IPS-NIHi11 (cell line): ENCODE measurements around the gene ENSA.
A peak's percentile ranks its signal among the peaks of the same experiment; 100 is the strongest.
"Not testable (repeated sequence)": the region's sequence is repeated elsewhere in the genome, so short reads cannot be mapped to it uniquely, and the experiment has no call there.

Experiments
- DNase-seq: peaks from one replicate; pipeline ENCODE4 v3.0.0; 2012; ENCODE audit warnings: mixed read lengths, low spot score

ENSA gene

GRCh38 chr1:150629115-150629928, at the start of gene ENSA:
TSS of gene ENSA (minus strand) at chr1:150629612. CDS start at chr1:150629470, 142 bp downstream.
- DNase-seq = peak; percentile 92

- no peak for DNase-seq
Observed at GRCh38 chr1:150678988-150679387, 49.6 kb upstream of the ENSA start.

- DNase-seq = no peak
Observed at GRCh38 chr1:150674881-150675280, 45.5 kb upstream of the ENSA start.

- DNase-seq = no peak
Observed at GRCh38 chr1:150663321-150663720, 33.9 kb upstream of the ENSA start.

GRCh38 chr1:150662811-150663210, 33.4 kb upstream of the ENSA start:
- no peak for DNase-seq

GRCh38 chr1:150661156-150661555, 31.7 kb upstream of the ENSA start:
- DNase-seq = no peak

GRCh38 chr1:150660584-150660983, 31.2 kb upstream of the ENSA start:
- no peak for DNase-seq

GRCh38 chr1:150657064-150657463, 27.7 kb upstream of the ENSA start:
- not testable (repeated sequence) for DNase-seq

GRCh38 chr1:150654635-150655034, 25.2 kb upstream of the ENSA start:
- DNase-seq = not testable (repeated sequence)

GRCh38 chr1:150650193-150650592, 20.8 kb upstream of the ENSA start:
- no peak for DNase-seq

GRCh38 chr1:150649441-150650075, 20.1 kb upstream of the ENSA start:
- no peak for DNase-seq

- no peak for DNase-seq
Observed at GRCh38 chr1:150642296-150642695, 12.9 kb upstream of the ENSA start.

GRCh38 chr1:150641126-150641815, 11.9 kb upstream of the ENSA start:
- DNase-seq = not testable (repeated sequence)

- DNase-seq = not testable (repeated sequence)
Observed at GRCh38 chr1:150638430-150638829, 9.0 kb upstream of the ENSA start.

GRCh38 chr1:150634839-150635622, 5.6 kb upstream of the ENSA start:
- DNase-seq = not testable (repeated sequence)

- no peak for DNase-seq
Observed at GRCh38 chr1:150628766-150629114, 672 bp downstream of the ENSA start.

- DNase-seq = no peak
Observed at GRCh38 chr1:150627826-150628410, 1.5 kb downstream of the ENSA start.

- DNase-seq = no peak
Observed at GRCh38 chr1:150626150-150626549, 3.3 kb downstream of the ENSA start.

- not testable (repeated sequence) for DNase-seq
Observed at GRCh38 chr1:150624546-150624945, 4.9 kb downstream of the ENSA start.

- not testable (repeated sequence) for DNase-seq
Observed at GRCh38 chr1:150624134-150624533, 5.3 kb downstream of the ENSA start.

GRCh38 chr1:150622303-150622975, 7.0 kb downstream of the ENSA start:
- peak; percentile 40 for DNase-seq
